DMS53 treated with DMSO at 0.1 percent for 48 hours (cell line): ENCODE data around the gene TMEM139.
"Not testable (repeated sequence)": the region's sequence is repeated elsewhere in the genome, so short reads cannot be mapped to it uniquely, and the experiment has no call there.

Source experiments
- DNase-seq: peaks from one replicate; lab custom pipeline; 2025; ENCODE audit not compliant: unreplicated experiment; lab: John Stamatoyannopoulos, UW

The TMEM139 gene

DNA sequence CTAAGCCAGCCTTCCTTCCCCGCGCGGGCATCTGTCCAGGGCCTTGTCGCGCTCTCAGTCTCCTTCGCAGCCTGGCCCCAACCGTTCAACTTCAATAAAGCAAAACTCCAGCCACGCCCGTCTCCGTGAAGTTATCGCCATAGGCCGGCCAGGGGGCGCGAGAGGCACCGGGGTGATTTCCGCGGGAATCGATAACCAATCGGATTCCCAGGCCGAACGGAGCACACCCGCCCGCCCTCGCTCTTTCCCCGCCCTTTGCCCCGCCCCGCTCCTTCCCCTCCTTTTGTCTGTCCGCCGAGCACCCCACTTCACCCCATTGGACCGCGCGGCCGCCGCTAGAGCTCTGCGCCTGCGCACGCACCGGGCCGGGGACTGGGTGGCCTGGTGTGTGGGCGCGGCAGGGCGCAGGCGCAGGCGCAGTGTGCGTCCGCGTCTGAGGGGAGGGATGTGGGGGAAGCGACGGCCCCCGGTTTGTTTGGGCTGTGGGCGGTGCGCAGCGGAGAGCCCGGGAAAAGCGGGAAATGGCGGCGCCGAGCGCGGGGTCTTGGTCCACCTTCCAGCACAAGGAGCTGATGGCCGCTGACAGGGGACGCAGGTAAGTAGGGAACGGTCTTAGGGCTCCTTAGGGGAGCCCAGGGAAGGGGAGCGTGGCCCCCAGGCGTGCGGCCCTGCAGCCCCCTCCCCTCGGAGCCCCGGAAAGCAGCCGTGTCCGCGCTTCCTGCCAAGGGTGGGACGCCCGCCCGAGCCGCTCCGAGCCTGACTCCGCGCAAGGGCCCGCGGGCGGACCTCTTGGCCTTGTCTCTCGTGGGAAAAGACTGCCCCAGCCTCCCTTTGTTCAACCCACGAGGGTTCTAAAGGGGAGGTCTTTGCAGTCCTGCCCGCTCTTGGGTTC is 3.4 kb downstream of the TMEM139 start, which contains the start of gene CASP2:
Gene CASP2 (plus strand): TSS at position 417 of the 892 bp plus-strand sequence. CDS start 105 bp downstream, at position 522.
- peak; percentile 92 for DNase-seq

DNA sequence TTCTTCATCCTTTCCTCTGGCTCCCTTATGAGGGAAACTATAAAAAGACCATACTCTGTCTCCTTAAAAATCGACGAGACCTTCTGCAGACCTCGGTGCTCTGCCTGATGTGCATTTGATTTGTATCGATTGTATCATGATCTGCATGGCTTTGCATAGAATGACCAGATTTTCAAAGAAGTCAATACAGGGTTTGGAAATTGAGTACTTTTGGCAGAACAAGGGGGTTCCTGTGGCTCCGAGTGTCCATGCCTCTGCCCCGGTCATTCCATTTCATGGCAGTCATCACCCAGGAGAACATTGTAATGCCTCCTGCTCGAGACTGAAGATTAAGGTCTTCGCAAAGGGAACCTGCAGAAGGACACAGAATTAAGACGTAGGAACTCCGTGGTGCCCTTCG is 4.1 kb downstream of the TMEM139 start:
- DNase-seq = no peak

DNA sequence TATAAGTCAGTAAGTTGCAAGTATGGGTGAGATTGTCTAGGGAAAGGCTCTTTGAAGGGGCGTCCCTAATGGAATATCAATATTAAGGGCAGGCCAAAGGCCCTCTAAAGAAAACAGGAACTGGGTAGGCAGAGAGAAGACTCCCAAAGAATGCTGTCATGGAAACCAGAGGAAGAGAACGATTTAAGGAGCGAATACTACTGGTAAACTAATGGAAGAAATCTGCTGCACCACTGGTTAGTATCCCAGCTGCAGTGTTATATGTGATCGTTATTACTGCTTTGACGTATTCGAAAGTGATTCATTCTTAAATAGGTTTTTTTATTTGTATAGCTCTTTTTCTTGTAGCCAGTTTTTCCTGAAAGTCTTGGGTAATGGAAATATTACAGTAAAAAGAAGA is 4.7 kb downstream of the TMEM139 start:
- no peak for DNase-seq

DNA sequence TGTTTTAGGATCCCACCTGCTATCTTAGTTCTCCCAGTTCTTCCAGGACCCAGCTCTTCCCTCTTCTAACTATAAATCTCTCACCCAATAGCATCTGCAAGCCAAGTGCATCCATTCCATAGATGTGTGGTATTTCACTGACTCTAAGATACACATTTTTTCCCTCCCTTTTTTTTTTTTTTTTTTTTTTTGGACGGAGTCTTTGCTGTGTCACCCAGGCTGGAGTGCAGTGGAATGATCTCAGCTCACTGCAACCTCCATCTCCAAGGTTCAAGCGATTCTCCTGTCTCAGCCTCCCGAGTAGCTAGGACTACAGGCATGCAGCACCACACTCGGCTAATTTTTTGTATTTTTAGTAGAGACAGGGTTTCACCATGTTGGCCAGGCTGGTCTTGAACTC is 5.1 kb downstream of the TMEM139 start:
- not testable (repeated sequence) for DNase-seq

DNA sequence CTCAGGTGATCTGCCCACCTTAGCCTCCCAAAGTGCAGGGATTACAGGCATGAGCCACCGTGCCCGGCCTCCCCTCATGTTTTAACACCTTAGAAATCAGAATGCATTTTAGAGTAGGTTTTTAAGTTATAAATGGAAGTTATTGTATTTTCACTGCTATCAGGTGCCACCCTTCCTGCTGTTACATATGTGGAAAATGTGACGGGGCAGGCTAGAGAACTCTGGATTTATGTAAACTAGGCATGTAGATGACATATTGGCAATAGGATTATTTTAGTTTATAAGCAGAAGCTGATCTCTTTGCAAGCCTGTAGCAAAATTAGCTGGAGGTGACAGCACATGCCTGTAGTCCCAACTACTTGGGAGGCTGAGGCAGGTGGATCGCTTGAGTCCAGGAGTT is 5.5 kb downstream of the TMEM139 start:
- no peak for DNase-seq

DNA sequence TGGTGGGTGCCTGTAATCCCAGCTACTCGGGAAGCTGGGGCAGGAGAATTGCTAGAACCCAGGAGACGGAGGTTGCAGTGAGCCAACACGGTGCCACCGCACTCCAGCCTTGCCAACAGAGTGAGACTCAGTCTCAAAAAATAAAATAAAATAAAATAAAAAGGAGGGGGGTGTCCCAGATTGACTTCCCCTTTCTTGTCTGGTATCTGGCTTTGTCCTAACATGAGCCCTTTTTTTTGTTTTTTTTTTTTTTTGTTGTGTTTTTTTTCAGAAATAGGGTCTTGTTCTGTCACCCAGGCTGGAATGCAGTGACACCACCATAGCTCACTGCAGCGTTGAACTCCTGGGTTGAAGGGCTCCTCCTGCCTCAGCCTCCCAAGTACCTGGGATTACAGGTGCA is 8.1 kb downstream of the TMEM139 start:
- no peak for DNase-seq

DNA sequence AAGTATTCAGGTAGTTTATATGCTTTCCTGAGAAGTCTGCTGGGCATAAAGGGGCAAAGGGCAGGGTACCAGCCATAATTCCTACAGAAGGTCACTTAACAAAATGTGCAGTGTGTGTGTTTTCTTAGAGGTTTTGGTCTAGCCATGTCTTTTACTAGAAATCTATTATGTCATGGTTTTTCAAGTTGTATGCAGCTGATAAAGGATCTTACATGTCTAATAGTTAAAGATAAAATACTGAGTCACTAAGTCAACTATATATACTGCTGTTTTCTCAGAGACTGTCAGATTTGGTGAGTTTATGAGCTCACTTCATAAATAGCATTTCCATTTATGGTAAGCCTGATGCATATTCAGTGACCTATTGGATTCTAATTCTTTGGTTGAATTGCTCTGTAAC is 11.1 kb downstream of the TMEM139 start:
- no peak for DNase-seq

DNA sequence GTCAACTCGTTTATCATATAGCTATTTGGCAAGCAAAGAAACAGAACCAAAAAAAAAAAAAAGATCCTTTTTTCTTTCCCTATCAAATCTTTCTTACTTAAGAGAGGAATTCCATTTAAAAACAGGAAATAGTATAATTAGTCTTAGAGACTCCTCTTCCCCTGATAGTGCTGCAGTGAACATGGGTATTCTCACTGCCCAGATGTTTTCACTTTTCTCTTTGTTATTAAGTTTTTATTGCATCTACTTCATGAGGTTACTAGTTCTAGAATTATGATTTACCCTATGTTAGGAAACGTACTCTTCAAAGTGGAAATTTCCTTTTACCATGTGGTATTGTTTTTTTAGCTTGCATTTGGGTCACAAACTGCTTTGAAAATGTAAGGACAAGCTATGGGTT is 11.9 kb downstream of the TMEM139 start:
- DNase-seq = no peak

DNA sequence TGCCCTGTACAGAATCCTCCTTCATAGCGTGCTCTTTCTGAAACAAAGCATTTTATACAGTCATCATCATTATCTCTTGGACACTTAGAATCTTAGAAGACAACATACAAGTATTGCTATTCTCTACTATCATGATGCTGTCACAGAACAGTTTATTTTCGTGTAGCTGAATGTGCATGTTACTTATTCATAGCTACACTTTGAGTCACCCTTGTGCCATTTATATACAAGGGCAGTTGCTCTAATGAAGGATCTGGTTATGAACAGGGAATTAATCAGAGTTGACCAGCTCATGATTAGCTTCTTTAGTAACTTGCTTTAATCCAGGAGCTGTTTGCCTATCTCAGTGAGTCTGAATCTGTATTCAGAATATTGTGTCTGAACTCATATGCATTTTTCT is 14.6 kb downstream of the TMEM139 start:
- no peak for DNase-seq

DNA sequence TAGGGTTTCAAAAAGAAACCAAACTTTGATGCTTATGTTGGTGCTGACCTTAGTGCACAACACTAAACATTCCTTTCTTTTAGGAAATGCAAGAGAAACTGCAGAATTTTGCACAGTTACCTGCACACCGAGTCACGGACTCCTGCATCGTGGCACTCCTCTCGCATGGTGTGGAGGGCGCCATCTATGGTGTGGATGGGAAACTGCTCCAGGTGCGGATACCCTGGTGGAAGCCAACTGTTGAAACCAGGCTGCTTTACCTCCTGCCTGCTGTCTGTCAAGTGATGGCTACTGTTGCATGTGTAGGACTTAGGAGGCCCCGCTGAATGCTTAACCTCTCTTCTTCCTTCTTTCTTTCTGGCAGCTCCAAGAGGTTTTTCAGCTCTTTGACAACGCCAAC is 15.1 kb downstream of the TMEM139 start:
- peak; percentile 43 for DNase-seq

DNA sequence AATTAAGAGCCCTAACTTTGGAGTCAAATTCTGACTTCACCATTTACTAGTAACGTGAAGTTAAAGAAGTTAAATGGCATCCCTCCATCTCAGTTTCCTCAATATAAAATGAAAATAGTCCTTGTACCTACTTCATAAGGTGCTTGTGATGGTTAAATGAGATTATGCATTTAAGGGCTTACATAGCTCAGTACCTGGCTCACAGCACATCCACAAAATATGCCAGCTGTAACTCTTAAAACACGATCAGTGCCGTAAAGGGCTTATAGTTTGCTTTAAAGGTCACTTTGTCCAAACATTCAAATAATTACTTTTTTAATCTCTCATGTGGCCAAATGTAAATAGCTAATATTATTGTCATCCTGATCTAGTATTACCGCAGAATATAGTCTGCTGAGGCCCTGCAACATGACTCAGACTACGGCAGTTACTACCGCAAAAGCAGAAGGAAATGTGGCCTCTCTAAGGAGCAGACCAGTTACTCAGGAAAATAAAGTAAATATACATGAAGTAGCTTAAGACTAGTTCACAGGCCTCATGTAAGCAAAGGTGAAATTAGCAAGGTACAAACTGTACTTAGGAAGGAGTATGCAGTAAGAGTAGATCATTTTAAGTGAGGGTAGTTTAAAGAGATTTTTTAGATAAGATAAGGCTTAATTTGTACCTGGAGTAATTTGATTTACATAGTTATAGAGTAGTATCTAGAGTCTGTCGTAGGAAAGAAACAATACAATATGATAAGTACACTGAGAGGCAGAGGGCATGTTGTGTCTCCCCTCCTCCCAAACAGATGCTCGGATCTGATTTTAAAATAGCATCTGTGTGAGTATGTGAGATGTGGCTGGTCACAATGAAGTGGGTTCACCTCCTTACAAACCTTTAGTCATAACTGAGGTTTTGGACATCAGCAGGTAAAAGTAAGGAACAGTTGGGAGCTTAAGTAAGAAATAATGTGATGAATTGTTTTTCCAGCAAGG is 16.5 kb downstream of the TMEM139 start:
- no peak for DNase-seq

DNA sequence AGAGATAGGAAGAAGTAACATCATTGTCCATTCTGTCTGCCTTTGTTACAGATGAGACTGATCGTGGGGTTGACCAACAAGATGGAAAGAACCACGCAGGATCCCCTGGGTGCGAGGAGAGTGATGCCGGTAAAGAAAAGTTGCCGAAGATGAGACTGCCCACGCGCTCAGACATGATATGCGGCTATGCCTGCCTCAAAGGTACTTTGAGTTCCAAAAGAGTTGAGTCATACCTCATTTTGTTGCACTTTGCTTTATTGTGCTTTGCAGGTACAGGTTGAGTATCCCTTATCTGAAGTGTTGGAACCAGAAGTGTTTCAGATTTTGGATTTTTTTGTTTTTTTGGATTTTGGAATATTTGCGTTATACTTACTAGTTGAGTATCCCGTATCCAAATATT is 19.0 kb downstream of the TMEM139 start:
- no peak for DNase-seq

DNA sequence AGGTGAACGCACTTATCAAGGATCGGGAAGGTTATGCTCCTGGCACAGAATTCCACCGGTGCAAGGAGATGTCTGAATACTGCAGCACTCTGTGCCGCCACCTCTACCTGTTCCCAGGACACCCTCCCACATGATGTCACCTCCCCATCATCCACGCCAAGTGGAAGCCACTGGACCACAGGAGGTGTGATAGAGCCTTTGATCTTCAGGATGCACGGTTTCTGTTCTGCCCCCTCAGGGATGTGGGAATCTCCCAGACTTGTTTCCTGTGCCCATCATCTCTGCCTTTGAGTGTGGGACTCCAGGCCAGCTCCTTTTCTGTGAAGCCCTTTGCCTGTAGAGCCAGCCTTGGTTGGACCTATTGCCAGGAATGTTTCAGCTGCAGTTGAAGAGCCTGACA is 20.2 kb downstream of the TMEM139 start:
- no peak for DNase-seq

DNA sequence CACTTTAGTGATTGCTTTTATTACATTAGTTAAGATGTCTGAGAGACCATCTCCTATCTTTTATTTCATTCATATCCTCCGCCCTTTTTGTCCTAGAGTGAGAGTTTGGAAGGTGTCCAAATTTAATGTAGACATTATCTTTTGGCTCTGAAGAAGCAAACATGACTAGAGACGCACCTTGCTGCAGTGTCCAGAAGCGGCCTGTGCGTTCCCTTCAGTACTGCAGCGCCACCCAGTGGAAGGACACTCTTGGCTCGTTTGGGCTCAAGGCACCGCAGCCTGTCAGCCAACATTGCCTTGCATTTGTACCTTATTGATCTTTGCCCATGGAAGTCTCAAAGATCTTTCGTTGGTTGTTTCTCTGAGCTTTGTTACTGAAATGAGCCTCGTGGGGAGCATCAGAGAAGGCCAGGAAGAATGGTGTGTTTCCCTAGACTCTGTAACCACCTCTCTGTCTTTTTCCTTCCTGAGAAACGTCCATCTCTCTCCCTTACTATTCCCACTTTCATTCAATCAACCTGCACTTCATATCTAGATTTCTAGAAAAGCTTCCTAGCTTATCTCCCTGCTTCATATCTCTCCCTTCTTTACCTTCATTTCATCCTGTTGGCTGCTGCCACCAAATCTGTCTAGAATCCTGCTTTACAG is 20.8 kb downstream of the TMEM139 start:
- DNase-seq = peak; percentile 79

DNA sequence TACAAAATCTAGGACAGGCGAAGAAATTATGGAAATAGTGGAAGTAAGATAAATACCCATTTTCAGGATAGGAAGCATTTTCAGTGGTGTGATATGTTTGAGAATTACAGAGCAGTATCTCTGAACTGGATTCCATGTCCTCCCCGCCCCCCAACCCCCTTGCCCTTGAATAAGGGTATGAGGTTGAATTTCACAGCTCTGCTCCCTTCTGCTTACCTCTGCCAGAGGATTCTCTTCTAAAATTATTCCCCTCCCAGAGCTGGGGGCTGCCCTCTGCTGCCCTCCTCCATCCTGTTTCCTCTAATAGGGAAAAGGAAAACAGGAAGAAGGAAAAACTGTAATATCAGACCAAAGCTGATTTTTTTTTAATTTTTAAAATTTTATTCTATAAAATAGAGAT is 23.9 kb downstream of the TMEM139 start:
- no peak for DNase-seq

DNA sequence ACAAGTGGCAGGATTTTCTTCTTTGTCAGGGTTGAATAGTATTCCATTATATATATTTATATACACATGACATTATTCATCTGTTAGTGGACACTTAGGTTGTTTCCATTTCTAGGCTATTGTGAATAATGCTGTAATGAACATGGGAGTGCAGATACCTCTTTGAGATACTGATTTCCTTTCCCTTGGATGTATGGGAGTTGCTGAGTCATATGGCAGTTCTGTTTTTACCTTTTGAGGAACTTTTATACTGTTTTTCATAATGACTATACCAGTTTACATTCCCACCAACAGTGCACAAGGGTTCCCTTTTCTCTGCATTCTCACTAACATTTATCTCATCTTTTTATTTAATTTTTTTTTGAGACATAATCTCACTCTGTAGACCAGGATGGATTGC is 29.4 kb downstream of the TMEM139 start:
- DNase-seq = no peak

DNA sequence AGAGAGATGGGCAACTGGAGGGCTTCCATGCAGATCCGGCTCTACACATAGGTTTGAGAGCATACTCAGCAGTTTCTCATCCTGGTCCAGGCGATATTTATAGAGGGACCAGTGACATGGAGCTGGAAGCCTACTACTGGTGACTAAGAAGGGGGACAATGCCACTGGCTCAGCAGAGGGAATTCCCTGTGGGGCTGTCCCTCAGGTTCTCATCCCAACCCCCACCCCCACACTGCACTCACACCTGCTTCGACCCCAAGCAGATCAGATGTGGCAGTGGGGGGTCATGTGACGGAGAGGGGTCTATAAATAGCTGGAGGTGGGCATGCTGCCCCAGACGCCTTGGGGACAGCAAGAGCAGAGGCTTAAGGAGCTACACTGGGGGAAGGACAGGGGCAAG is 31.0 kb downstream of the TMEM139 start, which contains the start of gene CLCN1:
Gene CLCN1 (plus strand): TSS at position 336 of the 400 bp plus-strand sequence. CDS start 102 bp downstream, outside the sequence.
- no peak for DNase-seq

DNA sequence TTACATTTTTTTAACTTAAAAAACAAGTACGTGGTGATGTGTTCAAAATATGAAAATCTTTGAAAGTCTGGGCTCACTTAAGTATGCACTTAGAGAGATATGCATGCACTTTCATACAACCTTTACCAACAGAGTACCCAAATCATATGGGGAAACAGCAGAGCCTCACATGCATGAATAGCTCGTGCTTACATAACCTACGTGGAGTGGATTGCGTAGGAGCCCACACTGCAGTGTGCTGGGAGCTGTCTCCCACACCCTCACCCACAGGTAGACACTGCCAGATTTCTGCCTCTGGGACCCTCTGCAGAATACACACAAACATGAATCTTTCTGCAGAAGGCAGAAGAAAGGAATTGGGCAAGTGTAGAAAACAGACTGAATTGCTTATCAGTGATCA is 31.7 kb downstream of the TMEM139 start:
- DNase-seq = no peak

DNA sequence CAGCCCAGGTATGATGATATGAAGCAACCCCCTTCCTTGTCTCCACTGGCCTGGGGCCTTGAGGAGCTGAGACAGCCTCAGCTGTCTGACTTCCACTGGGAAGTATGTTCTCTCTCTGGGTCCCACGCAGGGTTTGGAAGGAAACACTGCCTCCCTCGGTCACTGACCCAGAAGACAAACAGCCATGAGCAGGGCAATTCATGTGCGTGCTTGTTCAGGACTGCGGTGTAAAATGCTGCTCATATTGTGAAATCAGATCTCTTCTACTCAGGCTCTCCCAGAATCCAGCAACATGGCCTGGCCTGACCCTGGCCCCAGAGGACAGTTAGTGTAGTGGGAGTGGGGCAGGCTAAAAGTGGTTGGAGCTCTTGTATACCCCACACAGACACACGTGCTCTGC is 33.9 kb downstream of the TMEM139 start:
- no peak for DNase-seq

DNA sequence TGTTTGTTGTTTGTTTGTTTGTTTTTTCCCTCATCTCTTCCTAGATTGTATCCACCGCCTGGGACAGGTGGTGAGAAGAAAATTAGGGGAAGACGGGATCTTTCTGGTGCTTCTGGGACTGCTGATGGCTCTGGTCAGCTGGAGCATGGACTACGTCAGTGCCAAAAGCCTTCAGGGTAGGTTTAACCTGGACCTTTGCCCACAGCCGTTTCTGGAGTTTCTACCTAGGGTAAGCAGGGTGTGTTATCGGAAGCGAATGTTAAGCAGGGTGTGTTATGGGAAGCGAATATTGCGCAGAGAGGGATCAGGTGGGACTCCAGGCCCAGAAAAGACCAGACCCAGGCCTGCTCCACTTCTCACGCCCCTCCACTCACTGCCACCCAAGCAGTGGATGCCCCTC is 35.9 kb downstream of the TMEM139 start:
- DNase-seq = no peak

DNA sequence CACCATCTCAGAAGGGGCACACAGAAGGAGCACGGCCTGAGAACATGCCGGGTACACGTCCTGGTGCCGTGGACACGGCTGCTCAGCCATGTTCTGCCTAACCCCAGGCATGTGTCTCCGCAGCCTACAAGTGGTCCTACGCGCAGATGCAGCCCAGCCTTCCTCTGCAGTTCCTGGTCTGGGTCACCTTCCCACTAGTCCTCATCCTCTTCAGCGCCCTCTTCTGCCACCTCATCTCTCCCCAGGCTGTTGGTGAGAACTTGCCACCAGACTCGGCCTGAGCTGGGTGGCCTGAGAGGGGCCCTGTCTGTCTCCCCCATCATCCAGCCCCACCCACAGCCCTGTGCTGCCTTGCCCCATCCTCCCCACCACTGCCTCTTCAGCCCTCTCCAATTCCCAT is 36.5 kb downstream of the TMEM139 start:
- DNase-seq = no peak
